HG03064 (cell line): ENCODE data around the gene MTUS2.

Source experiments
- ATAC-seq: cut with Tn5 transposase; IDR thresholded peaks from one replicate; pipeline ENCODE4 v1.9.1; 2021; ENCODE audit warnings: low read depth; ENCODE audit not compliant: unreplicated experiment

Gene MTUS2

GRCh38 chr13:29464105-29464679, 644.1 kb downstream of the MTUS2 start:
- ATAC-seq, result no peak

DNA sequence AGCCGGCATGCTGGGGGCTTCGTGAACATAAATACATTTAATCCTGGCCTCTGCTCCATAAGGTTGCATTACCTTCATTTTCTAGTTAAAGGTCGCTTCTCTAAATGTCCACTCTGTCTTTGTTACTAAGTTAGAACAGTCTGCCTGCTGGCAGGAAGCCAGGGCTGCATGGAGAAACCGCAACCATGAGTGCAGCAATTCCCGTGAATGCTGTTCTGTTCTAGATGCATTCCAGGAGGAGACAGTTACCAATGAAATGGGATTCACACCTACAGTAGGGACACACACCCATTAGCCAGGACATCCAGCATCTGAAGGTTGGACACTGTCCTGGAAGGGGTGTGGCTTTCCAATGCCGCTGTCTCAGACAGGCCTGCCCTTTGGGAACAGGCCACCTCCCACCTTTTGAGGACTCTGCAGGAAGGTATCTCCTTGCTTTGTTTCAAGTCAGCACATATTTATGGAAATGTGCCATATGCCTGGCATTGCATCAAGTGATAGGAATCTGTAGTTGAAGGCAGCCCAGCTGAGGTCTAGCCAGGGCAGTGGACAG, 645.7 kb downstream of the MTUS2 start:
- no peak for ATAC-seq

GRCh38 chr13:29471551-29471950, 651.4 kb downstream of the MTUS2 start:
- ATAC-seq, result no peak

- ATAC-seq, result no peak
These were observed 652.3 kb downstream of the MTUS2 start for GRCh38 chr13:29472332-29472961.

DNA sequence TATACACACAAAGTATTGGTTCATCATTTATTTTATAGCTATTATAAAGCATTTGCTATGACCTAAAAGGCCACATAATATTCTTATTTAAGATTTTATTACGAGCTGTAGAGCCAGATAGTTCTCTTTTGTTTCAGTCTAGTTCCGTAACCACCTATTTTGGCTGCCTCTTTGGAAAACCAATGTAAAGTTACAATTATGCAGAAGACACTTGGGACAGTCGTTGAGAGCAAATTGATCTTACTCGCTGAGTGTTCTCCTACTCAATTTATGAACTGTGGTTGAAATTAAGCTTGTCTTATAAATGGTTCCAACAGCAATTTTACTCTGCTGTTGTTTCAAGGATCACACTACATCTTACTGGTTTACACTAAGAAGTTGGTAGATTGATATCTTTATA, 653.0 kb downstream of the MTUS2 start:
- ATAC-seq, result no peak

DNA sequence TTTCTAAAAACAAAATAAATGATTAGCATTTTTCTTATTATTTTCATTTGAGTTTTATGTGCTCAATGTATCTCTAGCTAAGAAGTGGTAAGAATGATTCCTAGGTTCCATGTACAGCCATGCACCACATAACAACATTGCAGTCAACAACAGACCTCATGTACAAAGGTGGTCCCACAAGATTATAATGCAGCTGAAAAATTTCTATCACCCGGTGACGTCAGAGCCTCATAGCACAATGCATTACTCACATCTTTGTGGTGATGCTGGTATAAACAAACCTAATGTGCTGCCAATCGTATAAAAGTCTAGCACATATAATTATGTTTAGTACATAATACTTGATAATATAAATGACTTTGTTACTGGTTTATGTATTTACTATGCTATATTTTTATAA, 654.9 kb downstream of the MTUS2 start:
- no peak for ATAC-seq

DNA sequence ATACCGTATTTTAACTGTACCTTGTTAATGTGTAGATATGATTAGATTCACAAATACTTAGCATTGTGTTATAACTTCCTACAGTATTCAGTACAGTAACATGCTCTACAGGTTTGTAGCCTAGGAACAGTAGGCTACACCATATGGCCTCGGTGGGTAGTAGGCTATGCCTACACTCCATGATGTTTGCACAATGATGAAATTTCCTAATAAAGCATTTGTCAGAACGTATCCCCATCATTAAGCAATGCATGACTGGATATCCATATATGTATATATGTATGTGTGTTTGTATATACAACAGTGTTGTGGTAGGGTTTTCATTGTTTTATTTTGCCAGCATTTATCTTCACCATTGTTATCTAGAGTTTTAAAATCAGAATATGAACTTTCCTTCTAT, 655.9 kb downstream of the MTUS2 start:
- ATAC-seq, result no peak

GRCh38 chr13:29479716-29480492, 659.8 kb downstream of the MTUS2 start:
- ATAC-seq, result no peak

DNA sequence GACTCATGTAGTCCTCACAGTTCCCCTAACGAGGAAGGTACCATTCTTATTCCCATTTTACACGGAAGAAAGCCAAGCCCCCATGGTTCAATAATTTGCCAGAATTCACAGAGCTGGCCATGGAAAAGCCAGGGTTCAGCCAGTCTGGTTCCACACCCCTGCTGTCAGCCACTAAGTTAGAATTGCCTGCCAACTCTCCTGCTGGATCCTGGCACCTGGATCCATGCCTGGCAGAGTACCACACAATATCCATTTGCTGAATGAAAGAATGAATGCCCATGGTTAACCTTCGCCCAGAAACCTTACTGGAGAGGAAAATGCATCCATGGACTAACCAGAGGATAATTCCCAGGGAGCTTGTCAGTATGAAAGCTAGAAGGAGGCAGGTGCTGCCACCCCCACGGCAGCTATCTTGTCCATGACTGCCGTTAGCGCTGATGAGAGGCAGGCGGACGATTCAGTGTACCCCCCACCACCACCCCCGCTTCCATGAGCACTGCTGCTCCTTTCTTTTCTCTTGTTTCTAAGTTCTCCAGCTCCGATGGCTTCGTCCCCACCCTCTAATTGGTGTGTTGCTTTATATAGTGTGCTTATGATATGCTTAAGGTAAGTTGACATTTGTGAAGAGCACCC, 660.9 kb downstream of the MTUS2 start:
- ATAC-seq, result no peak

- ATAC-seq, result no peak
These were observed 661.5 kb downstream of the MTUS2 start for GRCh38 chr13:29481603-29482002.

GRCh38 chr13:29482504-29482903, 662.4 kb downstream of the MTUS2 start:
- ATAC-seq, result no peak

DNA sequence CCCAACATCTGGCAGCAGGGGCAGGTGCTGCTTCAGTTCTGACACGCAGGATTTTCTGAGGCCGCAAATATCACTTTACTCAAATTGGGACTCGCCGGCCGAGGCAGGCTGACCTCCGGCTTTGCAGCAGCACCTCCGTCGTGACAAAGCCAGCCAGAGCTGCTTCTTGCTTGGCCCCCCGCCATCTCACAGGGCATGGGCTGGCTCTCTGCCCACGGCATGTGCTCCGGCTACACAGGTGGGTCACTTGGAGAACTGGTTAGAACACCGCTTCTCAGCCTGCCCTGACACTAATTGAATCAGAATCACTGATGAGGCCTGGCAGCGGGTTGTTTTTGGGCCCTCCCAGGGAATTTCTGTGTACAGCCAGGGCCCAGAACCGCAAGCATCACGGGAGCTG, 663.1 kb downstream of the MTUS2 start:
- no peak for ATAC-seq

DNA sequence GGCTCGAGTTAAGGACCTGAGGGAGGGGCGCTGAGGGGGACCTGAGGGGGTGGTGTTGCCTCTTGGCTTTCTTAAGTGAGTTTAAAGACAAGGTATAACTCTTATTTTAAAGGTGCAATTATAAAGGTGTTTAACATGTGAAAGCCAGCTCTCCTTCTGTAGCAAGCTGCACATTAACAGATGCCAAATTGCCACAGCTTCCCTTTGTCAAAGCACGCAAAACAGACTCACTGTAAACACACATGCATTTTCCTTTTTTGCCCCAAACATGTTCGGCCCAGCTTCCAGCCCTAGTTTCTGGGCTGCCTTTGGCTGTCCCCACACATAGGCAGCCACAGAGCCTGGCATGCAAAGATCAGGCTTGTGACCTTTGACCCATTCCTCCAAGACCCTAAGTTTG, 663.5 kb downstream of the MTUS2 start:
- no peak for ATAC-seq

GRCh38 chr13:29484236-29484635, 664.1 kb downstream of the MTUS2 start:
- ATAC-seq, result no peak

DNA sequence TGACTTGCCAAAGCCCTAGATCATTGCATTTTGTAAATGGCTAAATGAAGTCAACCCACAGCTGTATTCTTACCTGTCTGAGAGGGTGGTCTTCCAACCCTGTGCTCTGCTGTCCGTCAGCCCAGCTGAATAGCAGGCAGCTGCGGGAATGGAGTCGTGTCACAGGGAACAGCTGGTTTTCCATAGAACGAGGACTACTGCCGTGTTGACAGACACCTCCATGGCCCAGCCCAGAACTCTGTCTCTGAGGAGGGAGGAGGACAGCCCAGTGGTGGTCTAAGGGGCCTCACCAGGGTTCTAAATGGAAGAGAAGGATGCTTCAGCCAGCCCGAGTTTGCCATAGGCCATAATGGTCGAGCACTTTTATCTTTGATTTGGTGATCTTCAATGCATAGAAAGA, 664.7 kb downstream of the MTUS2 start:
- ATAC-seq, result no peak

DNA sequence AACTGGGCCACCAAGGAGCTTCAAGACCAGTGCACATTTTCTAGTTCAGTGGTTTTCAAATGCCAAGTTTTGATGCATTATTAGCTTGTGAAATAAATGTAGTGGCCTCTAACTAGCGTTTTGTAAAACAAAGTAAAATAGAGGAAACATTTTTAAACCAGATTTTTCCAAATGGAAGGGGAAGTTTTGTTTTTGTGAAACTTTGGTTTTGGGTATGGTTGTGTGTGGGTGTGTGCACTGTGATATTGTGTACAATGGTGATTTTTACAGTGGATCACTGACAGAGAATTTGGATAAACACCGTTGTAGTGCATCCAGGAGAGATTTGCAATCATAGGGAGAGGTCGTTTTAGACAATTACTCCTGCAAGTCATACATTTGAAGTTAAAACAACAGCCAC, 666.4 kb downstream of the MTUS2 start:
- ATAC-seq, result no peak

GRCh38 chr13:29487466-29488454, 667.6 kb downstream of the MTUS2 start:
- ATAC-seq, result no peak

DNA sequence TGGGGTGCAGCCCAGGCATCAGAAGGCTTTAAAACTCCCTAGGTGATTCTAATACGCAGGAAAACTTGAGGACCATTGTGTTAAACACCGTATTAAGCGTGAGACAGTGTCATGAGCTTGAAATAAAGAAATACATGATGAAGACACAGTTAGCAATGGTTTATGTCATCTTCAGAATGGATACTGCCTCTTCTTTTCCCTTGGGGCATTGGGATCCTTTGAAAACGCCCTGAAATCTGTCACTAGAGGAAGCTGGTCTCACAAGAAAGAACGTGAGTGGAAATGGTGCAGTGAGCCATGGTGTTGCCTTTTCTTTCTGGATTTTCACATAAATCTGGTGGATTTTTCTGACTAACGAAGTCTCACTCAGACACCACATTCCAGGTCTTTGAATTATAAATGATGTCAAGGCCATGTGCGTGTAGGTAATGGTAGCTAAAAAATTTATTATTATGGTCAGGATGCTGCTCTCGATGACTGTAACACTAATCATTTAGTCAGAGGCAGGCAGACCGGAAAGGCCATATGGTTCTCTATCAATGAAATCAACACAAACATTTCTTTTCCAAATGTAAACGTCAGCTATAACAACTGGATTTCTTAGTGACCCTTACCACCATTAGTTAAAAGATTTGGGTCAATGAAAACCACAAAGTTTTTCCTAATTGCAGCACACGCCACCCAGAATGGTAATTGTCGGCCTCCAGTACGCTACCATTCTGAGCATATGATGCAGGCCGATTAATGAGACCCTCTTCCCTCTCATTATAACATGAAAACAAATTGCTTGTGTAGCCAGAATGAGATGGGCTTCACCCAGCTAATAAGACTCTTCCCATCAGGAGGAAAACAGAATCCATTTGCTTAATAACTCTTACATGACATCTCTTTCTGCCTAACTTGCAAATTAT, 669.8 kb downstream of the MTUS2 start:
- ATAC-seq, result no peak

- no peak for ATAC-seq
These were observed 670.4 kb downstream of the MTUS2 start for GRCh38 chr13:29490561-29490885.
